Lower lobe of right lung (tissue), 2 donors: ENCODE results near the gene HOXA6. TPM values are rescaled to one million over a fixed set of nuclear protein-coding genes. Genes with fewer than 3 reads are reported as not detected.

ENCODE experiments used
- ATAC-seq, 2 donors: fragments of 200-7000 bp; cut with Tn5 transposase; one replicate each; pipeline ENCODE4 v1.9.1; 2020 to 2022; ENCODE audit warnings: mild to moderate bottlenecking in 2 of 2, moderate library complexity in 2 of 2
- DNase-seq: peaks from one replicate; pipeline ENCODE4 v3.0.0-alpha.2; 2020
- H3K27ac ChIP-seq: fragments of 200-600 bp; one replicate; pipeline ENCODE4 v1.8.0; 2022
- H3K27me3 ChIP-seq: fragments of 200-600 bp; one replicate; pipeline ENCODE4 v1.8.0; 2022; ENCODE audit warnings: low read depth
- H3K36me3 ChIP-seq: fragments of 200-600 bp; one replicate; pipeline ENCODE4 v1.8.0; 2022; ENCODE audit warnings: mild to moderate bottlenecking
- H3K4me1 ChIP-seq: fragments of 200-600 bp; one replicate; pipeline ENCODE4 v1.8.0; 2022
- H3K4me3 ChIP-seq: fragments of 200-600 bp; one replicate; pipeline ENCODE4 v1.8.0; 2022; ENCODE audit warnings: mild to moderate bottlenecking
- H3K9me3 ChIP-seq: fragments of 200-600 bp; one replicate; pipeline ENCODE4 v1.8.0; 2022
- CTCF ChIP-seq: fragments of 200-600 bp; IDR thresholded peaks from one replicate; pipeline ENCODE4 v1.8.0; 2022; ENCODE audit warnings: antibody characterized with exemption, mild to moderate bottlenecking
- intact Hi-C: fragments of 100-400 bp; cut with DNase I; formaldehyde crosslinking; loops from one replicate; pipeline ENCODE4 v1.11.0; 2022
- total RNA-seq: library from RNA; stranded (reverse); fragmentation: NEBNext Ultra II Directional; extraction: Animal tissue kit (Norgen Biotek cat#: 25700); gene quantifications from one replicate; pipeline ENCODE4 v1.2.1, GENCODE V29; 2021
- donor health status: DM: no; HTN: yes; CAD: no; lungs with severe emphysema.

Gene HOXA6
- total RNA-seq, 1 donor from 2014 or later: 4.6 TPM

DNA sequence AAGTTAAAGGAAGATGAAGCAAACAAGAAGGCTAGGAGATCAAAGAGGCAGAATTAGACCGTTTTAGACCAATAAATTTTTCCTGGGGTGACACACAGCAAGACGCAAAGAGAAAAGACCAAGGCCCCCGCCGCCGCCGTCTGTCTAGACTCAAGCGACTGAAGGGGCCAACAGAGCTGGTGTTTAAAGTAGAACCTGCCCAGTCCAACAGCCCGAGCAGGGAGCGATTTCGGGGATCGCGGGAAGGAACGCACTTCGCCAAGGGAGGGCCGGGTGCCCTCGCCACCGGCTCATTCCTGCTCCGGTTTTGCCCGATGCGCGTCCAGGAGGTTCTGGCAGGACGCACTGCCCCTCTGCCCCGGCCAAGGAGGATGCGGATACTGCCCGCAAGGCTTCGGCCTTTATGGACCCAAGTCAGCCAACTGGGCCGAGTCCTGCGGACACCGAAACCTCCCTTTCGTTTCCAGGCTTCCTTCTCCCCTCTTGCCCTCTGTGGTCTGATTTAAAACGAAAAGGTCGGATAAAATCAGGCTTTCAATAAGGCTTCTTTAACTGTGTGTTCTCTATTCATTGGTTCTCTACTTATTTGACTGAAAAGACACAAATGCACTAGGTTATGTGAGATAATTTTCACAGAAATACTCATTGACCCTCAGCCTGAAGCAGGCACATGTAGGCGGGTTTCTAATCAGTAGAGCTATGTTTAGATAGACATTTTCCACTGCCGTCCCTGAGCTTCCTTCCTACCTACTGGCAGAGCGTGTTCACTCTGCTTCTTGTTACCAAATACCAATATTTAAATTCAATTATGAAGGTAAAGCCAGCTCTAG, 11.1 kb upstream of the HOXA6 start:
- peaks cover 95% of the 10 kb centered on the region for H3K27me3 ChIP-seq
- TF ChIP-seq CTCF: no peak
- no peak overlapping the region for H3K4me3 ChIP-seq
- ATAC-seq (no peak), DNase-seq (no peak)
- no peaks in the 10 kb centered on the region for H3K9me3 ChIP-seq
- no peak overlapping the region for H3K27ac ChIP-seq
- H3K4me1 ChIP-seq: peaks cover 44% of the 10 kb centered on the region
- intact Hi-C loops: loop anchor here (10.0 kb wide), 1 partner anchor 784 kb away; no protein-coding TSS in a partner anchor
- H3K36me3 ChIP-seq: no peaks in the 10 kb centered on the region

DNA sequence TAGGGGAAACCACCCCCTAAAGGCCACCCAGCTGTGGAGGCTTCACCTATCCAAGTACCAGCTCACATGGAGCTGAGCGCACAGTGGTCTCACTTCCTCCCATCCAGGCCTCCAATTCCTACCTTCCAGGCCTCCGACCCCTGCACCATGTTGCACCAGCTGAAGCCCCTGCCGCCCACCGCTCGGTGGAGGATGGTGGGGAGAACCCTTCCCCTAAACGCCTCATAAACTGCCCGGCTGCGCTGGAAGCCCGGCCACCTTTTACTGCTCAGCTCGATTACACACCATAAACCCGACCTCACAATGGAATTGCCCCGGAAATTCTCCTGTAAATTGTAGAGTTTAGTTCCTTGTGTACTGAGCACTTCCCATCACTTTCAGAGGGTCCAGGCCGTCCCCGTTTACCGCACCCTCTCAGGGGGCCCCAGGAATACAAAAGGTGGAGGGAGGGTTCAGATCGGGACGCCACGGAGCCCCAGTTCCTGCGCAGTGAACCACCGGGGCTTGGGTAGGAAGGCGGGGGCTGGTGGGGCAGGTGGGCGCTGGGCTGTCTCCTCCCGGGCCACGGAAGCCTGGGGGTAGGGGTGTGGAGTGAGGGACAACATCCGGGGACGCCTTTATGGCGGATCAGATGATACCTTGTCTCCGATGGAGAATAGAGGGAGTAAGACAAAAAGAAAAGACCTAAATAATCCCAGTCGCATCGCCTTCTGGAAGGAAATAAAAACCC, 10.3 kb upstream of the HOXA6 start:
- intact Hi-C loops: loop anchor here (10.0 kb wide), 1 partner anchor 783 kb away; no protein-coding TSS in a partner anchor
- H3K36me3 ChIP-seq: no peaks in the 10 kb centered on the region
- no peak overlapping the region for H3K4me3 ChIP-seq
- no peak overlapping the region for H3K27ac ChIP-seq
- DNase-seq: no peak
- H3K27me3 ChIP-seq: peaks cover 95% of the 10 kb centered on the region
- H3K9me3 ChIP-seq: no peaks in the 10 kb centered on the region
- no peak for TF ChIP-seq CTCF
- H3K4me1 ChIP-seq: peaks cover 45% of the 10 kb centered on the region
- no peak for ATAC-seq

GRCh38 chr7:27156916-27157701, 9.5 kb upstream of the HOXA6 start:
- peak overlapping the region; percentile 81 for H3K27ac ChIP-seq
- intact Hi-C loops: loop anchor here (10.0 kb wide), 1 partner anchor 782 kb away; no protein-coding TSS in a partner anchor
- TF ChIP-seq CTCF: no peak
- DNase-seq (no peak), ATAC-seq (no peak)
- peaks cover 53% of the 10 kb centered on the region for H3K4me1 ChIP-seq
- H3K36me3 ChIP-seq: no peaks in the 10 kb centered on the region
- H3K4me3 ChIP-seq: peak overlapping the region; percentile 60
- H3K27me3 ChIP-seq: peaks cover 95% of the 10 kb centered on the region
- no peaks in the 10 kb centered on the region for H3K9me3 ChIP-seq

- TF ChIP-seq CTCF: no peak
- peak within 1 kb of the TSS; percentile 60 for H3K4me3 ChIP-seq
- intact Hi-C loops: loop anchor here (10.0 kb wide), 1 partner anchor 782 kb away; no protein-coding TSS in a partner anchor
- H3K9me3 ChIP-seq: no peaks in the 10 kb centered on the region
- H3K27ac ChIP-seq: peak within 1 kb of the TSS; percentile 81
- no peaks in the 10 kb centered on the region for H3K36me3 ChIP-seq
- DNase-seq (no peak), ATAC-seq (peak in 1 of 2 donors; percentile 14)
- H3K4me1 ChIP-seq: peaks cover 56% of the 10 kb centered on the region
- H3K27me3 ChIP-seq: peaks cover 95% of the 10 kb centered on the region
Observed at GRCh38 chr7:27156508-27156898, 8.9 kb upstream of the HOXA6 start, which contains the start of gene HOXA7. Gene HOXA7 (minus strand): TSS chr7:27156675. CDS start chr7:27156545, 130 bp downstream.
